Stimulated activated CD8-positive, alpha-beta memory T cell treated with anti-CD3 and anti-CD28 coated beads, Interleukin-4, amount 100 ng/mL, for 48 hours (primary cell): ENCODE measurements around the gene SRSF8.
"Not testable (repeated sequence)": the region's sequence is repeated elsewhere in the genome, so short reads cannot be mapped to it uniquely, and the experiment has no call there.

Experiments
- DNase-seq: peaks from one replicate; pipeline ENCODE4 v3.0.0-alpha.2; 2020

Gene SRSF8

GRCh38 chr11:95066716-95067038 lies at the start of gene SRSF8:
Gene SRSF8, plus strand, starts transcription at chr11:95066919. Its CDS starts 308 bp downstream, at chr11:95067227.
- no peak for DNase-seq

GRCh38 chr11:95021468-95021867 lies 45.3 kb upstream of the SRSF8 start:
- not testable (repeated sequence) for DNase-seq

GRCh38 chr11:95024958-95025357 lies 41.8 kb upstream of the SRSF8 start, which contains the start of gene KDM4E:
Gene KDM4E, plus strand, starts transcription at chr11:95025258. Its CDS starts 300 bp downstream, at chr11:95025558.
- DNase-seq, result no peak

- not testable (repeated sequence) for DNase-seq
Observed at GRCh38 chr11:95025594-95025993, 41.1 kb upstream of the SRSF8 start.

- no peak for DNase-seq
Observed at GRCh38 chr11:95028357-95028756, 38.4 kb upstream of the SRSF8 start.

- no peak for DNase-seq
Observed at GRCh38 chr11:95033051-95033450, 33.7 kb upstream of the SRSF8 start.

- DNase-seq, result no peak
Observed at GRCh38 chr11:95035316-95035715, 31.4 kb upstream of the SRSF8 start.

- DNase-seq, result not testable (repeated sequence)
Observed at GRCh38 chr11:95037356-95038035, 29.2 kb upstream of the SRSF8 start.

GRCh38 chr11:95042239-95042638 lies 24.5 kb upstream of the SRSF8 start:
- no peak for DNase-seq

- no peak for DNase-seq
Observed at GRCh38 chr11:95042906-95043305, 23.8 kb upstream of the SRSF8 start.

GRCh38 chr11:95044010-95044409 lies 22.7 kb upstream of the SRSF8 start:
- no peak for DNase-seq

GRCh38 chr11:95045812-95046211 lies 20.9 kb upstream of the SRSF8 start:
- DNase-seq, result no peak

- not testable (repeated sequence) for DNase-seq
Observed at GRCh38 chr11:95049122-95049521, 17.6 kb upstream of the SRSF8 start, which contains the start of gene KDM4F. Gene KDM4F, plus strand, starts transcription at chr11:95049422.

- no peak for DNase-seq
Observed at GRCh38 chr11:95050595-95051202, 16.0 kb upstream of the SRSF8 start.

- no peak for DNase-seq
Observed at GRCh38 chr11:95054356-95054755, 12.4 kb upstream of the SRSF8 start.

GRCh38 chr11:95055283-95055897 lies 11.3 kb upstream of the SRSF8 start:
- no peak for DNase-seq

GRCh38 chr11:95057959-95058358 lies 8.8 kb upstream of the SRSF8 start:
- no peak for DNase-seq

GRCh38 chr11:95058621-95059020 lies 8.1 kb upstream of the SRSF8 start:
- DNase-seq, result no peak

GRCh38 chr11:95059046-95059445 lies 7.7 kb upstream of the SRSF8 start:
- no peak for DNase-seq

GRCh38 chr11:95065336-95065735 lies 1.4 kb upstream of the SRSF8 start:
- DNase-seq, result no peak

- DNase-seq, result peak; percentile 82
Observed at GRCh38 chr11:95067039-95067840, 521 bp downstream of the SRSF8 start.

GRCh38 chr11:95067841-95068219 lies 1.1 kb downstream of the SRSF8 start:
- no peak for DNase-seq

GRCh38 chr11:95068549-95068948 lies 1.8 kb downstream of the SRSF8 start:
- DNase-seq, result peak; percentile 68
